H1 (cell line): ENCODE data around the gene AGFG2. TPM values are rescaled to one million over a fixed set of nuclear protein-coding genes. Genes with fewer than 3 reads are reported as not detected.

Experiments used
- CTCF ChIA-PET: fragments of 300-600 bp; sonication (Branson Sonifier 250); formaldehyde crosslinking; loops from one replicate; lab custom pipeline; 2021; ENCODE audit not compliant: partially characterized antibody; lab: Charles Lee
- POLR2A ChIA-PET: fragments of 300-600 bp; sonication (Branson Sonifier 250); formaldehyde crosslinking; loops from one replicate; lab custom pipeline; 2021; ENCODE audit warnings: inconsistent platforms; ENCODE audit not compliant: partially characterized antibody; lab: Charles Lee
- DNase-seq, 2 experiments: peaks; one replicate each; pipeline versions ENCODE4 v3.0.0 to v3.0.0-alpha.2; 2010 to 2022; ENCODE audit warnings: low spot score in 2 of 2, low read depth in 1 of 2, mixed read lengths in 1 of 2
- FAIRE-seq: peaks from 2 replicates; lab custom pipeline; 2011; peaks lifted over from hg19 to GRCh38; lab: Jason Lieb, UNC
- H2AFZ ChIP-seq: 2 replicates; pipeline ENCODE4 v1.8.1; 2012; ENCODE audit warnings: low read length, inconsistent platforms
- H2AK5ac ChIP-seq: 2 replicates; pipeline ENCODE4 v1.6.1; 2013; ENCODE audit warnings: low read depth, low read length
- H2BK120ac ChIP-seq: replicated peaks from 2 replicates; pipeline ENCODE3; 2013; ENCODE audit warnings: low read depth, low read length, inconsistent platforms
- H2BK12ac ChIP-seq: 2 replicates; pipeline ENCODE4 v1.6.1; 2013; ENCODE audit warnings: low read depth, low read length
- H2BK15ac ChIP-seq: 2 replicates; pipeline ENCODE4 v1.6.1; 2013; ENCODE audit warnings: low read length
- H2BK20ac ChIP-seq: 2 replicates; pipeline ENCODE4 v1.6.1; 2013; ENCODE audit warnings: low read length
- H2BK5ac ChIP-seq: 2 replicates; pipeline ENCODE4 v1.6.1; 2013; ENCODE audit warnings: low read depth, low read length
- H3K14ac ChIP-seq: 2 replicates; pipeline ENCODE4 v1.6.1; 2013; ENCODE audit warnings: inconsistent platforms; ENCODE audit not compliant: insufficient read length
- H3K18ac ChIP-seq: 2 replicates; pipeline ENCODE4 v1.6.1; 2013; ENCODE audit warnings: low read length; ENCODE audit errors: extremely low read depth
- H3K23ac ChIP-seq: 2 replicates; pipeline ENCODE4 v1.6.1; 2013; ENCODE audit warnings: inconsistent platforms; ENCODE audit not compliant: insufficient read length
- H3K23me2 ChIP-seq: 2 replicates; pipeline ENCODE4 v1.6.1; 2013; ENCODE audit warnings: low read depth, low read length
- H3K27ac ChIP-seq: 2 replicates; pipeline ENCODE4 v1.6.1; 2011; ENCODE audit warnings: low read depth, low read length, inconsistent platforms
- H3K27me3 ChIP-seq, 4 experiments: replicated peaks in 1 of 4; 1 replicate in 1 of 4; 2 replicates in 3 of 4; pipeline versions ENCODE4 v1.6.1 to v1.8.1; 2011 to 2013; ENCODE audit warnings: low read length in 3 of 4, mild to moderate bottlenecking in 3 of 4, inconsistent platforms in 2 of 4, mixed read lengths in 2 of 4, moderate library complexity in 1 of 4; ENCODE audit not compliant: control insufficient read depth in 3 of 4, insufficient read depth in 3 of 4; ENCODE audit errors: extremely low read depth in 1 of 4
- H3K36me3 ChIP-seq, 4 experiments: 2 replicates each; pipeline versions ENCODE4 v1.6.1 to v1.8.1; 2011 to 2013; ENCODE audit warnings: mild to moderate bottlenecking in 4 of 4, low read length in 3 of 4, moderate library complexity in 2 of 4, control low read depth in 1 of 4, inconsistent platforms in 1 of 4; ENCODE audit not compliant: insufficient read depth in 4 of 4, control insufficient read depth in 2 of 4
- H3K4ac ChIP-seq: replicated peaks from 2 replicates; pipeline ENCODE3; 2013; ENCODE audit warnings: low read length, low read depth, mixed read lengths, inconsistent platforms; ENCODE audit not compliant: insufficient read length
- H3K4me1 ChIP-seq, 4 experiments: replicated peaks in 1 of 4; 1 replicate in 1 of 4; 2 replicates in 3 of 4; pipeline versions ENCODE4 v1.6.1 to v1.8.1; 2011 to 2013; ENCODE audit warnings: low read length in 3 of 4, inconsistent platforms in 2 of 4, mixed read lengths in 1 of 4; ENCODE audit not compliant: insufficient read depth in 4 of 4, control insufficient read depth in 3 of 4
- H3K4me2 ChIP-seq, 2 experiments: 2 replicates each; pipeline versions ENCODE4 v1.6.1 to v1.8.1; 2011 to 2013; ENCODE audit warnings: low read depth in 2 of 2, low read length in 2 of 2, control low read depth in 1 of 2, inconsistent platforms in 1 of 2, mild to moderate bottlenecking in 1 of 2; ENCODE audit not compliant: insufficient read depth in 1 of 2
- H3K4me3 ChIP-seq, 4 experiments: fragments of 200-600, 300-600 bp in 1 of 4; sonication (generic), shearing (Covaris generic), sonication (Bioruptor Twin) in 1 of 4; 2 replicates each; pipeline versions ENCODE4 v1.5.1 to v1.8.1; 2011 to 2016; ENCODE audit warnings: low read length in 4 of 4, low read depth in 3 of 4, control low read depth in 2 of 4, inconsistent platforms in 2 of 4, mild to moderate bottlenecking in 2 of 4, mixed read lengths in 1 of 4, moderate library complexity in 1 of 4; ENCODE audit not compliant: insufficient read depth in 2 of 4; ENCODE audit errors: extremely low read depth in 1 of 4
- H3K56ac ChIP-seq: replicated peaks from 2 replicates; pipeline ENCODE3; 2013; ENCODE audit warnings: low read depth, mild to moderate bottlenecking, mixed read lengths, low read length, inconsistent platforms; ENCODE audit not compliant: insufficient read length
- H3K79me1 ChIP-seq: 2 replicates; pipeline ENCODE4 v1.6.1; 2013; ENCODE audit warnings: low read depth, low read length, control low read depth
- H3K79me2 ChIP-seq, 2 experiments: 2 replicates each; pipeline versions ENCODE4 v1.6.1 to v1.8.1; 2012 to 2013; ENCODE audit warnings: low read length in 2 of 2, mild to moderate bottlenecking in 2 of 2, inconsistent platforms in 1 of 2; ENCODE audit not compliant: insufficient read depth in 2 of 2, control insufficient read depth in 1 of 2
- H3K9ac ChIP-seq, 4 experiments: replicated peaks in 1 of 4; 1 replicate in 1 of 4; 2 replicates in 3 of 4; pipeline versions ENCODE4 v1.6.1 to v1.8.1; 2011 to 2013; ENCODE audit warnings: low read depth in 3 of 4, low read length in 3 of 4, control low read depth in 2 of 4, mild to moderate bottlenecking in 2 of 4, moderate library complexity in 2 of 4, inconsistent platforms in 1 of 4; ENCODE audit errors: extremely low read depth in 1 of 4
- H3K9me3 ChIP-seq, 2 experiments: 2 replicates each; pipeline versions ENCODE4 v1.6.1 to v1.8.1; 2012 to 2013; ENCODE audit warnings: mild to moderate bottlenecking in 2 of 2, moderate library complexity in 2 of 2, control low read depth in 1 of 2, inconsistent platforms in 1 of 2, low read depth in 1 of 2, low read length in 1 of 2, mixed read lengths in 1 of 2; ENCODE audit not compliant: insufficient read depth in 2 of 2
- H4K20me1 ChIP-seq, 2 experiments: replicated peaks in 1 of 2; 2 replicates each; pipeline versions ENCODE3 to v1.8.1; 2011 to 2013; ENCODE audit warnings: inconsistent platforms in 2 of 2, low read length in 2 of 2, mild to moderate bottlenecking in 1 of 2; ENCODE audit not compliant: insufficient read depth in 2 of 2, control insufficient read depth in 1 of 2
- H4K5ac ChIP-seq: 2 replicates; pipeline ENCODE4 v1.6.1; 2013; ENCODE audit warnings: low read length, low read depth, mixed read lengths, inconsistent platforms; ENCODE audit not compliant: insufficient read length
- H4K8ac ChIP-seq: 2 replicates; pipeline ENCODE4 v1.8.0; 2013; ENCODE audit warnings: mild to moderate bottlenecking, moderate library complexity, low read length, inconsistent platforms; ENCODE audit not compliant: insufficient read depth; ENCODE audit errors: extremely low read depth
- H4K91ac ChIP-seq: replicated peaks from 2 replicates; pipeline ENCODE3; 2013; ENCODE audit warnings: low read length, mixed read lengths, inconsistent platforms; ENCODE audit not compliant: insufficient read length
- BRCA1 ChIP-seq: IDR thresholded peaks from 2 replicates; pipeline ENCODE4 v1.6.1; 2012; ENCODE audit warnings: low read depth, low read length, improper control_type of control experiment
- EGR1 ChIP-seq: IDR thresholded peaks from 2 replicates; pipeline ENCODE4 v1.6.1; 2011; ENCODE audit warnings: low read depth, low read length, borderline replicate concordance
- EP300 ChIP-seq, 2 experiments: IDR thresholded peaks; 1 replicate in 1 of 2; 2 replicates in 1 of 2; pipeline ENCODE4 v1.6.1; 2011 to 2012; ENCODE audit warnings: low read depth in 2 of 2, low read length in 2 of 2, mild to moderate bottlenecking in 2 of 2, borderline replicate concordance in 1 of 2, inconsistent platforms in 1 of 2, moderate library complexity in 1 of 2
- MAFK ChIP-seq: IDR thresholded peaks from 2 replicates; pipeline ENCODE4 v1.6.1; 2012; ENCODE audit warnings: low read depth, mild to moderate bottlenecking, improper control_type of control experiment, low read length
- POLR2AphosphoS5 ChIP-seq: IDR thresholded peaks from 2 replicates; pipeline ENCODE4 v1.6.1; 2011; ENCODE audit warnings: low read depth, low read length
- TAF1 ChIP-seq: IDR thresholded peaks from 2 replicates; pipeline ENCODE4 v1.6.1; 2011; ENCODE audit warnings: mild to moderate bottlenecking, low read depth, low read length
- WGBS, 2 experiments: shearing (Covaris generic) in 1 of 2; methylation state at CpG; one replicate each; pipeline versions ENCODE4 v1.1.6 to v1.1.7; 2013 to 2015; ENCODE audit warnings: low lambda C conversion rate in 2 of 2, mixed read lengths in 2 of 2, inconsistent platforms in 1 of 2, low coverage in 1 of 2, missing lambda C conversion rate in 1 of 2; ENCODE audit not compliant: insufficient replicate concordance in 2 of 2, insufficient coverage in 1 of 2, insufficient read length in 1 of 2; ENCODE audit errors: extremely low coverage in 1 of 2, missing lambda C conversion rate in 1 of 2; 5-methylcytosine and 5-hydroxymethylcytosine counted together
- polyA plus RNA-seq, 7 experiments: library from polyadenylated mRNA; depleted of rRNA in 3 of 7; stranded (reverse) in 5 of 7; unstranded in 2 of 7; fragments of >200 nt in 5 of 7; fragments of 200-250 nt in 2 of 7; gene quantifications; 1 replicate in 5 of 7; 2 replicates in 1 of 7; 4 replicates in 1 of 7; pipeline versions ENCODE4 v1.2.1 to v1.2.3, GENCODE V29; 2011 to 2013; ENCODE audit warnings: missing spikeins in 2 of 7, mixed read lengths in 2 of 7
- total RNA-seq: library from RNA; stranded (reverse); fragmentation: NEBNext Ultra II Directional; extraction: Animal tissue kit (Norgen Biotek cat#: 25700); gene quantifications from 2 replicates; pipeline ENCODE4 v1.2.1, GENCODE V29; 2021
- TF ChIP-seq, protein P1 (sequence below), 3 experiments: IDR thresholded peaks; 1 replicate in 2 of 3; 2 replicates in 1 of 3; pipeline versions ENCODE4 v1.5.1 to v1.6.1; 2011; ENCODE audit warnings: low read length in 3 of 3, mild to moderate bottlenecking in 3 of 3, inconsistent platforms in 2 of 3, low read depth in 1 of 3, moderate library complexity in 1 of 3; ENCODE audit not compliant: insufficient read depth in 1 of 3; ENCODE audit errors: control extremely low read depth in 1 of 3
- TF ChIP-seq, protein P2 (sequence below): IDR thresholded peaks from 2 replicates; pipeline ENCODE4 v1.6.1; 2012; ENCODE audit warnings: inconsistent platforms

The AGFG2 gene
- total and polyA plus RNA-seq, 2 of the 8 experiments (the other 6 are each of a cell fraction or from before 2014, with no cell fraction given): 7.6 to 11.2 TPM

DNA sequence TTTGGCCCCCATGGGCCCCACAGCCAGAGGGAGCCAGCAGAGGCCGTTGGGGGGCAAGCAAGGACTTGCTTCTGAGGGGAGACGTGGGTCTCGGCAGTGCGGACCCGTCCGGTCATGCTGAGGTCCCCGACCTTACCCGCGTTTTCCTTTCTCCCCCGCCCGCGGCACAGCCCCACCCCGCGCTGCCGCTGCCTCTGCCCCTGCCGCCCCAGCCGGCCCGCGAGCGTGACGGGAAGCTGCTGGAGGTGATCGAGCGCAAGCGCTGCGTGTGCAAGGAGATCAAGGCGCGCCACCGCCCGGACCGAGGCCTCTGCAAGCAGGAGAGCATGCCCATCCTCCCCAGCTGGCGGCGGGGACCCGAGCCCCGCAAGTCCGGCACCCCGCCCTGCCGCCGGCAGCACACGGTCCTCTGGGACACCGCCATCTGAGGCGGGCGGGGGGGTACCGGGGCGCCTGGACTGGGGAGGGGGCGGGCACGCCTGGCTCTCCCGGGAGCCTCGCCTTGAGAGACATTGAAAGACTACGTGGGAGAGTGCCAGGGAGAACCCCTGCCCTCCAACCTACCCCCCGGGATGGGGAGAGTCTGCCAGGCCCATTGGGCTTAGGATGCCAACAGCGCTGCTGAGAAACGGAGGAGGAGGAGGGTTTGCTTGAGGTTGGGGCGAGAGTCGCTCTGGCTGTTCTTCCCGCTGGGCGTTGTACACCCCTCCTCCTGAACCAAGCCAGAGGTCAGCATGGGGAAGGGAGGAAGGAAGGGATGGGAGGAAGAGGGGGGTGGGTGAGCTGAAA is 45.3 kb upstream of the AGFG2 start:
- DNase-seq: peak in 1 of 2 experiments; percentile 73
- Histone ChIP-seq H4K91ac (no peak overlapping the region), H3K9ac (0 out of 7 replicates have a peak overlapping the region, but pooled peaks of 1 of the 4 experiments have one; percentile 50), H2BK5ac (no peak overlapping the region; the same call in 1 of the 2 replicates), H3K79me1 (no peaks in the 10 kb centered on the region), H3K23me2 (peaks cover 7% of the 10 kb centered on the region; the same call in 1 of the 2 replicates), H3K14ac (no peak overlapping the region), H2BK120ac (no peak overlapping the region), H3K36me3 (peaks cover 0 to 4% (median 0%) of the 10 kb centered on the region in 4 experiments; a peak in 2 of 8 replicates), H3K56ac (no peak overlapping the region), H3K4me1 (peaks cover 2 to 16% (median 11%) of the 10 kb centered on the region in 4 experiments), H3K27me3 (peaks cover 0 to 4% (median 2%) of the 10 kb centered on the region in 4 experiments; a peak in 5 of 7 replicates), H2BK20ac (no peak overlapping the region), H3K9me3 (no peaks in the 10 kb centered on the region), H3K23ac (no peak overlapping the region), H4K20me1 (peaks cover 0 to 7% of the 10 kb centered on the region in 2 experiments), H3K4me2 (peak overlapping the region; percentile 77 to 79), H3K18ac (peak overlapping the region; percentile 60), H4K5ac (no peak overlapping the region), H2AK5ac (no peak overlapping the region), H3K27ac (no peak overlapping the region), H2BK15ac (no peak overlapping the region), H4K8ac (peak overlapping the region; percentile 53; the same call in 1 of the 2 replicates), H3K4me3 (peak overlapping the region; percentile 38 to 68 (median 43)), H2BK12ac (no peak overlapping the region), H3K79me2 (no peaks in the 10 kb centered on the region), H2AFZ (peak overlapping the region; percentile 88; the same call in 1 of the 2 replicates), H3K4ac (no peak overlapping the region)
- FAIRE-seq: no peak
- ChIA-PET CTCF (interaction anchor here (1.0 to 3.7 kb wide), 7 partner anchors 9 to 73 kb away, joined by 3 to 17 read pairs (median 4); partner anchors contain the start of gene NYAP1), POLR2A (interaction anchor here (0.7 to 1.8 kb wide), 10 partner anchors 8 to 400 kb away, joined by 3 to 7 read pairs (median 4); partner anchors contain the start of genes AGFG2, NYAP1 and PPP1R35)
- whole genome bisulfite sequencing, 2 experiments: 6% methylated on average over 23 of the region's 56 CpGs; no CpG with 5 or more reads in 1 of the 2 experiments
- TF ChIP-seq MAFK: no peak
- no peak for TF ChIP-seq EP300 (IDR thresholded peaks at IDR 0.05; ENCODE audit: borderline replicate concordance in 1 of 2, low read depth in 2 of 2, low read length in 2 of 2)
- TF ChIP-seq, protein P1, sequence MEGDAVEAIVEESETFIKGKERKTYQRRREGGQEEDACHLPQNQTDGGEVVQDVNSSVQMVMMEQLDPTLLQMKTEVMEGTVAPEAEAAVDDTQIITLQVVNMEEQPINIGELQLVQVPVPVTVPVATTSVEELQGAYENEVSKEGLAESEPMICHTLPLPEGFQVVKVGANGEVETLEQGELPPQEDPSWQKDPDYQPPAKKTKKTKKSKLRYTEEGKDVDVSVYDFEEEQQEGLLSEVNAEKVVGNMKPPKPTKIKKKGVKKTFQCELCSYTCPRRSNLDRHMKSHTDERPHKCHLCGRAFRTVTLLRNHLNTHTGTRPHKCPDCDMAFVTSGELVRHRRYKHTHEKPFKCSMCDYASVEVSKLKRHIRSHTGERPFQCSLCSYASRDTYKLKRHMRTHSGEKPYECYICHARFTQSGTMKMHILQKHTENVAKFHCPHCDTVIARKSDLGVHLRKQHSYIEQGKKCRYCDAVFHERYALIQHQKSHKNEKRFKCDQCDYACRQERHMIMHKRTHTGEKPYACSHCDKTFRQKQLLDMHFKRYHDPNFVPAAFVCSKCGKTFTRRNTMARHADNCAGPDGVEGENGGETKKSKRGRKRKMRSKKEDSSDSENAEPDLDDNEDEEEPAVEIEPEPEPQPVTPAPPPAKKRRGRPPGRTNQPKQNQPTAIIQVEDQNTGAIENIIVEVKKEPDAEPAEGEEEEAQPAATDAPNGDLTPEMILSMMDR (IDR thresholded peaks at IDR 0.05; ENCODE audit: control extremely low read depth in 1 of 3, insufficient read depth in 1 of 3, low read depth in 1 of 3, low read length in 3 of 3): peak in 1 of 3 experiments; percentile 2; a peak in 1 of 4 replicates
- no peak for TF ChIP-seq POLR2AphosphoS5
- no peak for TF ChIP-seq BRCA1
- TF ChIP-seq, protein P2, sequence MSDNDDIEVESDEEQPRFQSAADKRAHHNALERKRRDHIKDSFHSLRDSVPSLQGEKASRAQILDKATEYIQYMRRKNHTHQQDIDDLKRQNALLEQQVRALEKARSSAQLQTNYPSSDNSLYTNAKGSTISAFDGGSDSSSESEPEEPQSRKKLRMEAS: peak; percentile 38; the same call in 1 of the 2 replicates
- no peak for TF ChIP-seq TAF1
- TF ChIP-seq EGR1: no peak
